Skeletal muscle tissue (tissue), 4 donors: ENCODE measurements around the gene SCN4A. TPM values are rescaled to one million over a fixed set of nuclear protein-coding genes. Genes with fewer than 3 reads are reported as not detected.
"Not testable (repeated sequence)": the region's sequence is repeated elsewhere in the genome, so short reads cannot be mapped to it uniquely, and the experiment has no call there.

Source experiments
- H3K27ac ChIP-seq: one replicate; pipeline ENCODE4 v1.7.0; 2013; ENCODE audit warnings: mild to moderate bottlenecking, low read depth, low read length, inconsistent platforms
- H3K27me3 ChIP-seq, 3 donors: one replicate each; pipeline ENCODE4 v1.7.0; 2013; ENCODE audit warnings: low read length in 3 of 3; ENCODE audit not compliant: control insufficient read depth in 3 of 3, insufficient read depth in 3 of 3
- H3K36me3 ChIP-seq, 3 donors: one replicate each; pipeline ENCODE4 v1.7.0; 2013; ENCODE audit warnings: low read length in 3 of 3; ENCODE audit not compliant: control insufficient read depth in 3 of 3, insufficient read depth in 3 of 3
- H3K4me1 ChIP-seq, 3 donors: one replicate each; pipeline ENCODE4 v1.7.0; 2013; ENCODE audit warnings: low read length in 3 of 3, mild to moderate bottlenecking in 3 of 3; ENCODE audit not compliant: control insufficient read depth in 3 of 3, insufficient read depth in 3 of 3
- H3K4me3 ChIP-seq, 3 donors: one replicate each; pipeline ENCODE4 v1.7.0; 2013; ENCODE audit warnings: low read length in 3 of 3
- H3K9ac ChIP-seq, 3 donors: one replicate each; pipeline ENCODE4 v1.7.0; 2013; ENCODE audit warnings: low read length in 3 of 3, mild to moderate bottlenecking in 3 of 3, moderate library complexity in 2 of 3, low read depth in 1 of 3
- H3K9me3 ChIP-seq, 3 donors: one replicate each; pipeline ENCODE4 v1.7.0; 2013; ENCODE audit warnings: low read length in 3 of 3; ENCODE audit not compliant: control insufficient read depth in 3 of 3
- total RNA-seq: library from RNA; depleted of rRNA; stranded (reverse); fragments of >200 nt; gene quantifications from one replicate; pipeline ENCODE4 v1.2.3, GENCODE V29; 2014
- donor health status: Osteomylitis.

The SCN4A gene
- total RNA-seq, 1 donor from 2014 or later, result 32.9 TPM

GRCh38 chr17:63929860-63930766 lies 42.6 kb downstream of the SCN4A start:
- Histone ChIP-seq H3K9ac (peak overlapping the region in 2 of 3 donors; percentile 54 to 69), H3K27ac (peak overlapping the region; percentile 54), H3K9me3 (no peaks in the 10 kb centered on the region), H3K36me3 (no peaks in the 10 kb centered on the region), H3K4me3 (peak overlapping the region in 1 of 3 donors; percentile 41), H3K27me3 (no peaks in the 10 kb centered on the region), H3K4me1 (peaks cover 20 to 28% (median 28%) of the 10 kb centered on the region in 3 donors)

- H3K27ac ChIP-seq, result no peak overlapping the region
- no peaks in the 10 kb centered on the region for H3K36me3 ChIP-seq
- H3K9me3 ChIP-seq, result no peaks in the 10 kb centered on the region
- no peaks in the 10 kb centered on the region for H3K27me3 ChIP-seq
- H3K4me1 ChIP-seq, result peaks cover 20 to 28% (median 24%) of the 10 kb centered on the region in 3 donors
- no peak overlapping the region for H3K4me3 ChIP-seq
- H3K9ac ChIP-seq, result no peak overlapping the region
These were observed 43.6 kb downstream of the SCN4A start for GRCh38 chr17:63928966-63929695.

GRCh38 chr17:63928172-63928666 lies 44.5 kb downstream of the SCN4A start:
- no peak overlapping the region for H3K27ac ChIP-seq
- H3K9ac ChIP-seq, result no peak overlapping the region
- H3K9me3 ChIP-seq, result no peaks in the 10 kb centered on the region
- no peaks in the 10 kb centered on the region for H3K27me3 ChIP-seq
- H3K36me3 ChIP-seq, result no peaks in the 10 kb centered on the region
- H3K4me3 ChIP-seq, result no peak overlapping the region
- H3K4me1 ChIP-seq, result peaks cover 20 to 28% (median 24%) of the 10 kb centered on the region in 3 donors

DNA sequence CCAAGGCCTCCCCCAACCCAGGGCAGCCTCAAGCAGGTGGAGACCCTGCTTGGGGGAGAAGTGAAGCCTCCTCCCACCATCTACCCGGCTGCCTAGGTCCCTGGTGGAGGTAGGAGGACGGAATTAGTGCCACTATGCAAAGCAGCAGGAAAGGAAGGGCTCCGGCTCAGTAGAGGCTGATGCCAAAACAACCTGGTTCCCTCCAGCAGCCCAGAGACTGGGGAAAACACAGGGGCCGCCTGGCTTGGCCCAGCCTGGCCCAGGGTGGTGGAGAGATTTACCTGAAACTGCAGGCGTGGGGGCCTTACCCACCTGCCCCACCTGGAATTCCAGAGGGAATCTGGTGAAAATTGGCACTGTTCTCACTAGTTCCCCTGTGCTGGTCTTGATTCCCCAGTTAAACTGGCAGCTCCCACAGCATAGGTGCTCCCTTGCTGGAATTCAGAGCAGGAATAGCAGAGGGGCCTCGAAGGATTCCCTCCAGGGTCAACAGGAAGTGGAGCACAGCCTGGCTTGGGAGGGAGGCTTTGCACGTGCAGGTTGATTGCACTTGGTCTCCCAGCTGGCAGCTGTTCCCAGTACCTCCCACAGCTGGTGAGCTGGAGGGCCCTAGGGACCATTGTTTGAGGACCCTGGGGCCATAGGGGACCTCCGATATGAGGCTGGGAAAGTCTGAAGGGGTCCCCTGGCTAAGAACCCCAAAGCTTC lies 45.1 kb downstream of the SCN4A start:
- peaks cover 20 to 28% (median 24%) of the 10 kb centered on the region in 3 donors for H3K4me1 ChIP-seq
- H3K9me3 ChIP-seq, result no peaks in the 10 kb centered on the region
- no peaks in the 10 kb centered on the region for H3K36me3 ChIP-seq
- H3K4me3 ChIP-seq, result no peak overlapping the region
- H3K9ac ChIP-seq, result no peak overlapping the region
- no peaks in the 10 kb centered on the region for H3K27me3 ChIP-seq
- H3K27ac ChIP-seq, result no peak overlapping the region

- H3K36me3 ChIP-seq, result no peaks in the 10 kb centered on the region
- peaks cover 14 to 18% (median 18%) of the 10 kb centered on the region in 3 donors for H3K4me1 ChIP-seq
- no peaks in the 10 kb centered on the region for H3K9me3 ChIP-seq
- no peak overlapping the region for H3K27ac ChIP-seq
- no peaks in the 10 kb centered on the region for H3K27me3 ChIP-seq
- H3K4me3 ChIP-seq, result no peak overlapping the region
- H3K9ac ChIP-seq, result no peak overlapping the region
These were observed 46.6 kb downstream of the SCN4A start for GRCh38 chr17:63926164-63926563.

DNA sequence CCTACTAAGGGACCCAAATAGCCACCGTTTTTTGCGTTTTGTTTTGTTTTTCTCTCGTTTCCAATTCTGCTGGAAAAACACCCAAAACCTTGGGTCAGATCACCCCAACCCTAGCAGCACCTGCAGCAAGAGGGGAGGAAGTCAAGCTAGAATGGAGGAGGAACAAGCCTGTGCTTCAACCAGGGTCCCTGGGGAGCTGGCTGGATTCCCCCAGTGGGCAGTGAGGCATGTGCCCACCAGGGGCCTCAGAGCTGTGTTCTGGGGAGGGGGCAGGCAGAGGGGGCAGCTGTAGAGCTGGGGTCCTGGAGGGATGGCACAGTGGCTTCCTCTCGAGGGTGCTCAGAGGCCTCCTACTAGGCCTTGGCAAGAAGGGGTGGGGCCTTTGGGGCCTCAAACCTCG lies 47.1 kb downstream of the SCN4A start:
- no peaks in the 10 kb centered on the region for H3K27me3 ChIP-seq
- H3K9ac ChIP-seq, result no peak overlapping the region
- no peak overlapping the region for H3K27ac ChIP-seq
- H3K9me3 ChIP-seq, result no peaks in the 10 kb centered on the region
- no peaks in the 10 kb centered on the region for H3K36me3 ChIP-seq
- H3K4me3 ChIP-seq, result no peak overlapping the region
- H3K4me1 ChIP-seq, result peaks cover 9 to 13% (median 13%) of the 10 kb centered on the region in 3 donors

GRCh38 chr17:63922402-63922801 lies 50.3 kb downstream of the SCN4A start:
- peaks cover 5 to 11% (median 8%) of the 10 kb centered on the region in 3 donors for H3K4me1 ChIP-seq
- not testable (repeated sequence) for H3K36me3 ChIP-seq, H3K27me3 ChIP-seq, H3K9me3 ChIP-seq, H3K4me3 ChIP-seq, H3K9ac ChIP-seq, H3K27ac ChIP-seq

DNA sequence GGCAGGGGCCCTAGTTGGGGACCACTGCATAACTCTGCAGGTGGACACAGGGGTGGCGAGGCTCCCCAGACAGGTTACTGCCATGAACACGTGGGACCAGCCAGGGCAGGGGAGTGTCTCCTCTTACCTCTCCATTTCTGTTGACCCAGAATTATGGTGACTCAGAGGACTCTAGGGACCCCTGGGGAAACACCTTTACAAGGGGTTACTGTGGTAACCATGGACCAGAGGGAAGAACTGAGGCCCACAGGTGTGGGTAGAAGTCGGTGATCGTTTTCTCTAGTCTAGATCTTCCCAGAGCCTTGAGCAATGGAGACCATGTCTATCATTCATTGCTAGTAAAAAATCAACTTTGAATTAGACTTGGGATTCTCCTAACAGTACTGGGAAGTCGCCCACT lies 51.9 kb downstream of the SCN4A start:
- not testable (repeated sequence) for H3K9ac ChIP-seq, H3K27ac ChIP-seq, H3K27me3 ChIP-seq, H3K4me3 ChIP-seq, H3K36me3 ChIP-seq, H3K9me3 ChIP-seq
- peaks cover 8 to 11% (median 8%) of the 10 kb centered on the region in 3 donors for H3K4me1 ChIP-seq

DNA sequence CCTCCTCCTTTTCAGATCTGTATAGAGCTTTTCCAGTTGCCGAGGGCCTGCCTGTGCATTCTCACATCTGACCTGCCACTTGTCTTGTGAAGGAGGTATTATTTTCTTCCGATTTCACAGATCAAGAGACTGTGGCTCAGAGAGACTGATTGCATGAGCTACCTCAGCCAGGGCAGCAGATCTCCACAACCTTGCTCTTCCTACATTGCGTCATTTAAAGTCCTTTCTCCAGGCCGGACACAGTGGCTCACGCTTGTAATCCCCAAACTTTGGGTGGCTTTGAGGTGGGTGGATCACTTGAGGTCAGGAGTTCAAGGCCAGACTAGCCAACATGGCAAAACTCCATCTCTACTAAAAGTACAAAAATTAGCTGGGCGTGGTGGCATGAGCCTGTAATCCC lies 52.7 kb downstream of the SCN4A start:
- H3K9me3 ChIP-seq, H3K36me3 ChIP-seq, H3K27ac ChIP-seq, H3K9ac ChIP-seq, H3K4me3 ChIP-seq, H3K27me3 ChIP-seq: not testable (repeated sequence)
- peaks cover 8 to 11% (median 8%) of the 10 kb centered on the region in 3 donors for H3K4me1 ChIP-seq
